C4-2B (cell line): Measurements from ENCODE around the gene ZKSCAN8.

Experiments used
- CTCF ChIP-seq: fragments of 450-650 bp; conservative IDR thresholded peaks from 2 replicates; pipeline ENCODE4 v1.5.1; 2017; ENCODE audit warnings: mild to moderate bottlenecking
- ZFX ChIP-seq: fragments of 450-650 bp; IDR thresholded peaks from 2 replicates; pipeline ENCODE4 v1.6.1; 2017

DNA sequence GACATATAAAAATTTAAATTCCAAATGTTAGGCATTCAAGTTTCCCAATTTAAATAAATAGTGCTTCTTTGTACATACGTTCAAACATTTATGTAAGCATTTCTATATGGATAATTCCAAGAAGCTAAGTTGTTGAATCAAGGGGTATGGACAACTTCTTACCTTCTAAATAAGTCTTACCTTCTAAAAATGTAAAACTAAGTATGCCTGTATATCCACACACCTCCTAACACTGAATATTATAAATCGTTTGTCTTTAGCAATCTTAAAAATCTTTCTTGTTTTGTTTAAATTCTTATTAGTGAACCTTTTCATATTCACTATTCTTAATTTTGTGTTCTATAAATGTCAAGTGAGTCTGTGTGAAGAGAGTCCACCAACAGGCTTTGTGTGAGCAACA is 19.8 kb upstream of the ZKSCAN8 start:
- TF ChIP-seq CTCF, result no peak
- no peak for TF ChIP-seq ZFX
